HG03575 (cell line): ENCODE measurements around the gene PABPC5.

Experiments used
- ATAC-seq: cut with Tn5 transposase; IDR thresholded peaks from one replicate; pipeline ENCODE4 v1.9.1; 2021; ENCODE audit not compliant: unreplicated experiment, insufficient number of reproducible peaks, low FRiP score; ENCODE audit errors: extremely low read depth

PABPC5 gene

DNA sequence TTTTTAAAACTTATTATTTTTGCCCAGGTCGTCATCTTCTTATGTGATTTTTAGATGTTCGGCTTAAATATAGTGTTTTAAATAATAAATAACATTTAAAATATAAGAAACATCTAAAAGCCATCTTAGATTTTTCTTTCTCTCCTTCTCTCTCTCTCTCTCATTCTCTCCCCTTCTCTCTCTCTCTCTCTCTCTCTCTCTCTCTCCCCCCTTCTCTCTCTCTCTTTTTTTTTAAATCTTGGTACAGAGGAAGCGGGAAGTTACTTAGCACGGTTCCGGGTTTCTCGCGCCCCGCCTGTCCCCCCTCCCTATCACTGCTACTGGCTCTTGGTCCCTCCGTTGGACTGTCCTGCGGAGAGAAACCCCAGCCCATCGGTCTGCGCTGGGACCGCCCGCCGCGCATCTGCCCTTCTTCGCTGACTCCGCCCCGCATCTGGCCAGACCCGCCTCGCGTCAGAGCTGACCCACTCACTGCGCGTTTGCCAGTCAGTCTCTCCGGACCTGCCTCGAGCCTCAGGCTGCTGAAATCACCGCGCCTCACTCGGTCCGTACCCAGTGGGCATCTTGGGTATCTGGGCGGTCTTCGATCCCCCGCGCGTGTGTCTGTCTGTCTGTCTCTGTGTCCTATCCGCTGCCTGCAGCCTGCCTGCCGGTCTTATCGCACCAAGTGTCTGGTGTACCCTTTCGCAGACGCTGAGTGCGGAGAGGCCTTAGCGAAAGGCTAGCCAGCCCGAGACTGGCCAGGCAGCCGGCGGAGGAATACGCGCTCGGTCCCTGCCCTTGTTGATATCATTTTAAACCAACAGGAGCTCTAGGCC lies at the start of gene PABPC5:
Gene PABPC5, plus strand, starts transcription at position 489 of the 818 bp plus-strand sequence. CDS start 739 bp downstream, outside the sequence.
- no peak for ATAC-seq

DNA sequence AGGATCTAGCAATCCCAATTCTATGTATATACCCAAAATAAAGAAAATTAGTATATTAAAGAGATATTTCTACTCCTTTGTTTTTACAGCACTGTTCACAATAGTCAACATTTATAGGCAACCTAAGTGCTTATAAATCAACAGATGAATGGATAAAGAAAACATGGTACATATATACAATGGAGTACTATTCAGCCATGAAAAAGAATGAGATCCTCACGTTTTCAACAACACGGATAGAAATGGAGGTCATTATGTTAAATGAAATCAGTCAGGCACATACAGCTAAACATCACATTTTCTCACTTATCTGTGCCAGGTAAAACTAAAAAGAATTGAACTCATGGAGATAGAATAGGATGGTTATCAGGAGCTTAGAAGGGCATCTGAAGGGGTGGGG lies 45.6 kb upstream of the PABPC5 start:
- ATAC-seq, result no peak

DNA sequence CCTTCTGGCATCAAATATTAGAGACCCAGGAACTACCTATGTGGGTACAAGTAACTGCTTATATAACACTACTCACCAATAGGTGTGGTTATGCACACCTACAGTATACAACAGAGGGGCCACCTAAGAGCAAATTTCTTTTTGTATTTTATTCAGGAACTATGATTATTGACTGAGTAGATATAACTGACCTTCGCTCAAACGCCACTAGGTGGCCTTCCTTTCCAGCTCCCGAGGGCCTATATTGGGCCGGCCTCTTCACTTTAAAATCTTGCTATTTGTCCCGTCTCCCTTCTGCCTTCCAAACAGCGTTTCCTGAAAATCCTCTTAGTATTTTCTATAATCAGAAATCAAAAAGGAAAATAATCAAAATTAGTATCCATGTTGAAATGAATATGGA lies 19.9 kb upstream of the PABPC5 start:
- ATAC-seq, result no peak

DNA sequence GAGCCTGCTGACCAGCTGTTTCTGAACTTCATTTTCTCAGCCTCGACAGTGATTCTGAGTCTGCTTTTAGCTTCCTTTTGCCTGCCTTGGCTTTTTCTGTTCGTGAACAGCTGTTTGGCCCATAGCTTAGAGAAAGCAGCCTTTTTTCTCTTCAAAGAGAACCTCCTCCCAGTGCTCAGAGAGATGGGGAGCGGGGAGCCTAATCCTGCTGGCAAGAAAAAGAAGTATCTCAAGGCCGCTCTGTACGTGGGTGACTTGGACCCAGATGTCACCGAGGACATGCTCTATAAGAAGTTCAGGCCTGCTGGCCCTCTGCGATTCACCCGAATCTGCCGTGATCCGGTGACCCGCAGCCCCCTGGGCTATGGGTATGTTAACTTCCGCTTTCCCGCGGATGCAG lies 756 bp downstream of the PABPC5 start:
- no peak for ATAC-seq
